ENCODE data around the gene LPIN2. TPM values are rescaled to one million over a fixed set of nuclear protein-coding genes. Genes with fewer than 3 reads are reported as not detected.

LPIN2 gene
- total and polyA plus RNA-seq, 2 of the 13 experiments (the other 11 are each of a cell fraction or from before 2014, with no cell fraction given): 46.0 to 119 TPM

GRCh38 chr18:3008541-3008940, 4.4 kb downstream of the LPIN2 start:
- H3K9ac ChIP-seq (ENCODE audit: insufficient read depth, low read depth, low read length): no peak overlapping the region
- no TSS peak for BruUV-seq (replicated peaks)
- DNase-seq (ENCODE audit: low spot score): no peak
- no peak overlapping the region for H3K27ac ChIP-seq (ENCODE audit: extremely low read length, insufficient read depth, low read length)
- WGBS (ENCODE audit: low lambda C conversion rate): 92% methylated on average over 4 of the region's 4 CpGs
- TF ChIP-seq ETV5 (CRISPR knock-in tag; IDR thresholded peaks at IDR 0.05; ENCODE audit: borderline replicate concordance): no peak
- TF ChIP-seq ZNF121 (CRISPR knock-in tag; IDR thresholded peaks at IDR 0.05): peak; percentile 44; the same call in 1 of the 2 replicates
- no peak for ATAC-seq
- peaks cover 78% of the 10 kb centered on the region for H3K4me1 ChIP-seq (ENCODE audit: insufficient read depth, low read length)
- H4K20me1 ChIP-seq (ENCODE audit: insufficient read depth, low read length): peaks cover 69% of the 10 kb centered on the region
- in situ Hi-C loops (cut with HindIII; ENCODE audit: extremely low pct_ligation_motif_present, low pct_unique_long_range_greater_than_20kb): no loop called here
- H3K79me2 ChIP-seq (ENCODE audit: insufficient read depth, low read length): peaks cover 85% of the 10 kb centered on the region
- intact Hi-C loops (cut with micrococcal nuclease; ENCODE audit: unreplicated experiment): no loop called here
- CTCF ChIA-PET (ENCODE audit: low intra/inter-chr PET ratio, low total read pairs): no interaction called here
- peak overlapping the region; percentile 20; the same call in 1 of the 2 replicates for H3K4me2 ChIP-seq (ENCODE audit: low read depth, low read length)
- POLR2A ChIA-PET: interaction anchor here (0.9 to 1.3 kb wide), 2 partner anchors 29 to 54 kb away, joined by 3 read pairs; no protein-coding TSS in a partner anchor
- no peaks in the 10 kb centered on the region for H3K9me3 ChIP-seq (ENCODE audit: low read length)
- no peaks in the 10 kb centered on the region; a peak in 1 of 5 replicates for H3K27me3 ChIP-seq (ENCODE audit: control insufficient read depth in 1 of 2, insufficient read depth in 2 of 2, low read length in 2 of 2)
- H3K36me3 ChIP-seq (replicated peaks in 1 of 2; ENCODE audit: control insufficient read depth in 1 of 2, insufficient read depth in 2 of 2, low read length in 2 of 2): peaks cover 10 to 57% of the 10 kb centered on the region in 2 experiments; a peak in 4 of 5 replicates
- H3K4me3 ChIP-seq (replicated peaks in 1 of 3; ENCODE audit: insufficient read depth in 1 of 3, low read depth in 2 of 3, low read length in 3 of 3): no peak overlapping the region
- no peak for FAIRE-seq
- H2AFZ ChIP-seq (ENCODE audit: low read length): no peak overlapping the region

- intact Hi-C loops (cut with micrococcal nuclease; ENCODE audit: unreplicated experiment): no loop called here
- H3K9ac ChIP-seq (ENCODE audit: insufficient read depth, low read depth, low read length): no peak overlapping the region
- peaks cover 10 to 68% of the 10 kb centered on the region in 2 experiments for H3K36me3 ChIP-seq (replicated peaks in 1 of 2; ENCODE audit: control insufficient read depth in 1 of 2, insufficient read depth in 2 of 2, low read length in 2 of 2)
- no peaks in the 10 kb centered on the region; a peak in 1 of 5 replicates for H3K27me3 ChIP-seq (ENCODE audit: control insufficient read depth in 1 of 2, insufficient read depth in 2 of 2, low read length in 2 of 2)
- peaks cover 95% of the 10 kb centered on the region for H3K79me2 ChIP-seq (ENCODE audit: insufficient read depth, low read length)
- peak overlapping the region; percentile 20; the same call in 1 of the 2 replicates for H3K4me2 ChIP-seq (ENCODE audit: low read depth, low read length)
- no peaks in the 10 kb centered on the region for H3K9me3 ChIP-seq (ENCODE audit: low read length)
- POLR2A ChIA-PET: interaction anchor here (0.6 to 1.6 kb wide), 4 partner anchors 10 to 239 kb away, joined by 3 to 4 read pairs (median 3); no protein-coding TSS in a partner anchor
- DNase-seq (ENCODE audit: low spot score) (no peak), FAIRE-seq (no peak), ATAC-seq (no peak)
- peaks cover 88% of the 10 kb centered on the region for H3K4me1 ChIP-seq (ENCODE audit: insufficient read depth, low read length)
- peaks cover 79% of the 10 kb centered on the region for H4K20me1 ChIP-seq (ENCODE audit: insufficient read depth, low read length)
- H3K27ac ChIP-seq (ENCODE audit: extremely low read length, insufficient read depth, low read length): no peak overlapping the region
- no peak overlapping the region for H2AFZ ChIP-seq (ENCODE audit: low read length)
- BruUV-seq (replicated peaks): no TSS peak
- H3K4me3 ChIP-seq (replicated peaks in 1 of 3; ENCODE audit: insufficient read depth in 1 of 3, low read depth in 2 of 3, low read length in 3 of 3): no peak overlapping the region
- WGBS (ENCODE audit: low lambda C conversion rate): 90% methylated on average over 3 of the region's 3 CpGs
- CTCF ChIA-PET (ENCODE audit: low intra/inter-chr PET ratio, low total read pairs): no interaction called here
- in situ Hi-C loops (cut with HindIII; ENCODE audit: extremely low pct_ligation_motif_present, low pct_unique_long_range_greater_than_20kb): no loop called here
- TF ChIP-seq POLR2G (IDR thresholded peaks at IDR 0.05; ENCODE audit: low read depth, low read length) (no peak), ZNF138 (CRISPR knock-in tag; IDR thresholded peaks at IDR 0.05; ENCODE audit: low read depth) (no peak)
- TF ChIP-seq, protein P1, sequence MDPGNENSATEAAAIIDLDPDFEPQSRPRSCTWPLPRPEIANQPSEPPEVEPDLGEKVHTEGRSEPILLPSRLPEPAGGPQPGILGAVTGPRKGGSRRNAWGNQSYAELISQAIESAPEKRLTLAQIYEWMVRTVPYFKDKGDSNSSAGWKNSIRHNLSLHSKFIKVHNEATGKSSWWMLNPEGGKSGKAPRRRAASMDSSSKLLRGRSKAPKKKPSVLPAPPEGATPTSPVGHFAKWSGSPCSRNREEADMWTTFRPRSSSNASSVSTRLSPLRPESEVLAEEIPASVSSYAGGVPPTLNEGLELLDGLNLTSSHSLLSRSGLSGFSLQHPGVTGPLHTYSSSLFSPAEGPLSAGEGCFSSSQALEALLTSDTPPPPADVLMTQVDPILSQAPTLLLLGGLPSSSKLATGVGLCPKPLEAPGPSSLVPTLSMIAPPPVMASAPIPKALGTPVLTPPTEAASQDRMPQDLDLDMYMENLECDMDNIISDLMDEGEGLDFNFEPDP (CRISPR knock-in tag; conservative IDR thresholded peaks at IDR 0.05): no peak
Measured at GRCh38 chr18:3007491-3007890, 5.5 kb downstream of the LPIN2 start.

Data from HepG2 (cell line).